ENCODE results near the gene ABHD16A. TPM values are rescaled to one million over a fixed set of nuclear protein-coding genes. Genes with fewer than 3 reads are reported as not detected.
A peak's percentile ranks its signal among the peaks of the same experiment; 100 is the strongest.

ABHD16A gene
- polyA plus RNA-seq, 4 donors, result 34.6 to 63.8 (median 50.3) TPM

- 46 to 70% (median 63%) methylated on average over 12 of the region's 12 CpGs for WGBS, 3 donors
- H3K9me3 ChIP-seq (ENCODE audit: control insufficient read depth in 2 of 2, insufficient read depth in 1 of 2, low read depth in 1 of 2, low read length in 1 of 2), result no peaks in the 10 kb centered on the region
- peaks cover 3 to 51% (median 15%) of the 10 kb centered on the region in 3 donors for H3K4me1 ChIP-seq (ENCODE audit: control insufficient read depth in 3 of 3, insufficient read depth in 2 of 3, low read depth in 1 of 3, low read length in 2 of 3)
- DNase-seq (peak in 1 of 2 donors; percentile 43), FAIRE-seq (no peak)
- peaks cover 2 to 53% (median 5%) of the 10 kb centered on the region in 3 donors for H3K36me3 ChIP-seq (ENCODE audit: control insufficient read depth in 3 of 3, insufficient read depth in 2 of 3, low read depth in 1 of 3, low read length in 3 of 3)
- no peaks in the 10 kb centered on the region for H3K27me3 ChIP-seq (ENCODE audit: control insufficient read depth in 3 of 3, insufficient read depth in 3 of 3, low read length in 3 of 3)
- peak overlapping the region in 2 of 3 donors; percentile 66 to 90 for H3K4me3 ChIP-seq (ENCODE audit: low read depth in 1 of 3, low read length in 3 of 3)
- peak overlapping the region; percentile 69 to 96 (median 88) for H3K27ac ChIP-seq (ENCODE audit: low read depth in 1 of 3, low read length in 2 of 3)
These were observed 41.6 kb downstream of the ABHD16A start for GRCh38 chr6:31661262-31662123.

- Histone ChIP-seq H3K36me3 (ENCODE audit: control insufficient read depth in 3 of 3, insufficient read depth in 2 of 3, low read depth in 1 of 3, low read length in 3 of 3) (peaks cover 2 to 56% (median 5%) of the 10 kb centered on the region in 3 donors), H3K4me1 (ENCODE audit: control insufficient read depth in 3 of 3, insufficient read depth in 2 of 3, low read depth in 1 of 3, low read length in 2 of 3) (peaks cover 8 to 53% (median 18%) of the 10 kb centered on the region in 3 donors), H3K27ac (ENCODE audit: low read depth in 1 of 3, low read length in 2 of 3) (peak within 1 kb of the TSS; percentile 69 to 96 (median 88)), H3K4me3 (ENCODE audit: low read depth in 1 of 3, low read length in 3 of 3) (peak within 1 kb of the TSS; percentile 66 to 90 (median 72)), H3K27me3 (ENCODE audit: control insufficient read depth in 3 of 3, insufficient read depth in 3 of 3, low read length in 3 of 3) (no peaks in the 10 kb centered on the region), H3K9me3 (ENCODE audit: control insufficient read depth in 2 of 2, insufficient read depth in 1 of 2, low read depth in 1 of 2, low read length in 1 of 2) (no peaks in the 10 kb centered on the region)
- 0 to 1% (median 1%) methylated on average over 45 to 52 of the region's 52 CpGs for WGBS, 3 donors
- DNase-seq (peak; percentile 85 to 91), FAIRE-seq (no peak)
These were observed 42.5 kb downstream of the ABHD16A start, which contains the start of gene C6orf47 for GRCh38 chr6:31660381-31661261. C6orf47 (minus strand) TSS chr6:31660778; CDS start chr6:31659947, 831 bp downstream.

GRCh38 chr6:31659649-31660380, 43.3 kb downstream of the ABHD16A start:
- Histone ChIP-seq H3K4me1 (ENCODE audit: control insufficient read depth in 3 of 3, insufficient read depth in 2 of 3, low read depth in 1 of 3, low read length in 2 of 3) (peaks cover 8 to 61% (median 19%) of the 10 kb centered on the region in 3 donors), H3K4me3 (ENCODE audit: low read depth in 1 of 3, low read length in 3 of 3) (peak overlapping the region; percentile 66 to 90 (median 72)), H3K27ac (ENCODE audit: low read depth in 1 of 3, low read length in 2 of 3) (peak overlapping the region; percentile 68 to 96 (median 88)), H3K27me3 (ENCODE audit: control insufficient read depth in 3 of 3, insufficient read depth in 3 of 3, low read length in 3 of 3) (no peaks in the 10 kb centered on the region), H3K36me3 (ENCODE audit: control insufficient read depth in 3 of 3, insufficient read depth in 2 of 3, low read depth in 1 of 3, low read length in 3 of 3) (peaks cover 2 to 57% (median 5%) of the 10 kb centered on the region in 3 donors), H3K9me3 (ENCODE audit: control insufficient read depth in 2 of 2, insufficient read depth in 1 of 2, low read depth in 1 of 2, low read length in 1 of 2) (no peaks in the 10 kb centered on the region)
- FAIRE-seq (no peak), DNase-seq (peak; percentile 63 to 82)
- WGBS, 3 donors, result 5 to 22% (median 5%) methylated on average over 13 of the region's 13 CpGs

- no peak for DNase-seq
- no peaks in the 10 kb centered on the region for H3K27me3 ChIP-seq (ENCODE audit: control insufficient read depth in 3 of 3, insufficient read depth in 3 of 3, low read length in 3 of 3)
- no peaks in the 10 kb centered on the region for H3K9me3 ChIP-seq (ENCODE audit: control insufficient read depth in 2 of 2, insufficient read depth in 1 of 2, low read depth in 1 of 2, low read length in 1 of 2)
- WGBS, 3 donors, result 53 to 81% (median 74%) methylated on average over 13 of the region's 13 CpGs
- H3K4me3 ChIP-seq (ENCODE audit: low read depth in 1 of 3, low read length in 3 of 3), result peak overlapping the region; percentile 66 to 90 (median 72)
- no peak for FAIRE-seq
- peak overlapping the region in 1 of 3 donors; percentile 96 for H3K27ac ChIP-seq (ENCODE audit: low read depth in 1 of 3, low read length in 2 of 3)
- H3K36me3 ChIP-seq (ENCODE audit: control insufficient read depth in 3 of 3, insufficient read depth in 2 of 3, low read depth in 1 of 3, low read length in 3 of 3), result peaks cover 2 to 55% (median 5%) of the 10 kb centered on the region in 3 donors
- peaks cover 8 to 65% (median 19%) of the 10 kb centered on the region in 3 donors for H3K4me1 ChIP-seq (ENCODE audit: control insufficient read depth in 3 of 3, insufficient read depth in 2 of 3, low read depth in 1 of 3, low read length in 2 of 3)
These were observed 44.0 kb downstream of the ABHD16A start for GRCh38 chr6:31658983-31659648.

GRCh38 chr6:31658158-31658688, 44.9 kb downstream of the ABHD16A start:
- no peak overlapping the region for H3K4me3 ChIP-seq (ENCODE audit: low read depth in 1 of 3, low read length in 3 of 3)

GRCh38 chr6:31657406-31658157, 45.5 kb downstream of the ABHD16A start:
- 65 to 82% (median 76%) methylated on average over 6 of the region's 6 CpGs for WGBS, 3 donors
- Histone ChIP-seq H3K36me3 (ENCODE audit: control insufficient read depth in 3 of 3, insufficient read depth in 2 of 3, low read depth in 1 of 3, low read length in 3 of 3) (peaks cover 2 to 45% (median 5%) of the 10 kb centered on the region in 3 donors), H3K4me3 (ENCODE audit: low read depth in 1 of 3, low read length in 3 of 3) (no peak overlapping the region), H3K27ac (ENCODE audit: low read depth in 1 of 3, low read length in 2 of 3) (no peak overlapping the region), H3K9me3 (ENCODE audit: control insufficient read depth in 2 of 2, insufficient read depth in 1 of 2, low read depth in 1 of 2, low read length in 1 of 2) (no peaks in the 10 kb centered on the region), H3K27me3 (ENCODE audit: control insufficient read depth in 3 of 3, insufficient read depth in 3 of 3, low read length in 3 of 3) (no peaks in the 10 kb centered on the region), H3K4me1 (ENCODE audit: control insufficient read depth in 3 of 3, insufficient read depth in 2 of 3, low read depth in 1 of 3, low read length in 2 of 3) (peaks cover 8 to 54% (median 19%) of the 10 kb centered on the region in 3 donors)
- no peak for DNase-seq
- FAIRE-seq, result no peak

More at GRCh38 chr6:31658158-31658688, 44.9 kb downstream of the ABHD16A start:
- 61 to 71% (median 70%) methylated on average over 4 of the region's 4 CpGs for WGBS, 3 donors
- FAIRE-seq, result no peak
- peaks cover 8 to 61% (median 19%) of the 10 kb centered on the region in 3 donors for H3K4me1 ChIP-seq (ENCODE audit: control insufficient read depth in 3 of 3, insufficient read depth in 2 of 3, low read depth in 1 of 3, low read length in 2 of 3)
- no peak for DNase-seq
- H3K27ac ChIP-seq (ENCODE audit: low read depth in 1 of 3, low read length in 2 of 3), result no peak overlapping the region
- no peaks in the 10 kb centered on the region for H3K9me3 ChIP-seq (ENCODE audit: control insufficient read depth in 2 of 2, insufficient read depth in 1 of 2, low read depth in 1 of 2, low read length in 1 of 2)
- H3K27me3 ChIP-seq (ENCODE audit: control insufficient read depth in 3 of 3, insufficient read depth in 3 of 3, low read length in 3 of 3), result no peaks in the 10 kb centered on the region
- peaks cover 2 to 49% (median 5%) of the 10 kb centered on the region in 3 donors for H3K36me3 ChIP-seq (ENCODE audit: control insufficient read depth in 3 of 3, insufficient read depth in 2 of 3, low read depth in 1 of 3, low read length in 3 of 3)

Measured in small intestine (tissue), 7 donors.